GM13976 (cell line): ENCODE results near the gene NRROS.
"Not testable (repeated sequence)": the region's sequence is repeated elsewhere in the genome, so short reads cannot be mapped to it uniquely, and the experiment has no call there.

Experiments used
- DNase-seq: peaks from one replicate; pipeline ENCODE4 v3.0.0; 2012; ENCODE audit warnings: low spot score
- CTCF ChIP-seq: IDR thresholded peaks from 2 replicates; pipeline ENCODE4 v1.5.1; 2012; ENCODE audit warnings: borderline replicate concordance, mild to moderate bottlenecking; ENCODE audit not compliant: insufficient read depth; ENCODE audit errors: extremely low read depth, missing control alignments, control extremely low read depth
- in situ Hi-C: fragments of 300-500 bp; cut with MboI; formaldehyde crosslinking; loops from one replicate; pipeline ENCODE4 v1.12.0; 2022; ENCODE audit warnings: low sequenced_read_pairs, mixed read lengths, inconsistent platforms; ENCODE audit not compliant: unreplicated experiment

Gene NRROS

DNA sequence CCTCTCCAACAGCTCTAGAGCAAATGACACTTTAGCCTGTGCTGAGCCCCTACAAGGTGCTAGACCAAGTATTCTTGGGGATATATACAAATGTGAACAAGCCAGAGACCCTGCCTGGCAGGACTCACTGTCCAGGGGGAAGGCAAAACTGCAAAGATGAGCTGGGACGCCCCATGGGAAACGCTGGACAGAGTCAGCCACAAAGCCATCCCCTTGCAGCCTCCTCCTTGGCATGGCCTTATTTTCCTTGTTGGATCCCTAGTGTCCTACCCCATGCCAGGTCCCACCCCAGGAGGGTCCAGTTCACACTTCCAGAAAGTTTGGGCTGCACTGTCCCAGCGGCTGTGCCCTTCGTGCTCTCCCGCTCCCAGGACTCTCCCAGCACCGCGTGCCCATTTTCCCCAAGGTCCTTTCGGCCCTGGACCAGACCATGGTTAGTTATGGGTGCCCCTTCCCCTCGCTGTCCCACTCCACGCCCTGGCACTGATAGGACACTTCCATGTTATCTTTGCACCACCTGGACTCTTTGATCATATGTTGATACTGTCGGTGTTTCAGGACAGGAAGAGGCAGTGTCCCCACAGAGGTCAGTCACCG lies 5.8 kb upstream of the NRROS start:
- in situ Hi-C loops, result no loop called here
- DNase-seq, result no peak
- TF ChIP-seq CTCF, result no peak

GRCh38 chr3:196634224-196634623 lies 5.3 kb upstream of the NRROS start:
- DNase-seq, result peak; percentile 56
- TF ChIP-seq CTCF, result no peak
- in situ Hi-C loops, result no loop called here

- in situ Hi-C loops, result no loop called here
- no peak for TF ChIP-seq CTCF
- no peak for DNase-seq
Measured at GRCh38 chr3:196634829-196635228, 4.7 kb upstream of the NRROS start.

- TF ChIP-seq CTCF, result no peak
- DNase-seq, result no peak
- in situ Hi-C loops, result no loop called here
Measured at GRCh38 chr3:196636369-196637349, 2.8 kb upstream of the NRROS start.

GRCh38 chr3:196637941-196638340 lies 1.6 kb upstream of the NRROS start:
- in situ Hi-C loops, DNase-seq: not testable (repeated sequence)

- in situ Hi-C loops, result no loop called here
- TF ChIP-seq CTCF, result no peak
- DNase-seq, result no peak
Measured at GRCh38 chr3:196638861-196639482, 522 bp upstream of the NRROS start.
